Measurements from ENCODE around the gene GMCL1. TPM values are rescaled to one million over a fixed set of nuclear protein-coding genes. Genes with fewer than 3 reads are reported as not detected.
A peak's percentile ranks its signal among the peaks of the same experiment; 100 is the strongest.

GMCL1 gene
- total RNA-seq, 1 experiment from 2014 or later, result 20.8 TPM

DNA sequence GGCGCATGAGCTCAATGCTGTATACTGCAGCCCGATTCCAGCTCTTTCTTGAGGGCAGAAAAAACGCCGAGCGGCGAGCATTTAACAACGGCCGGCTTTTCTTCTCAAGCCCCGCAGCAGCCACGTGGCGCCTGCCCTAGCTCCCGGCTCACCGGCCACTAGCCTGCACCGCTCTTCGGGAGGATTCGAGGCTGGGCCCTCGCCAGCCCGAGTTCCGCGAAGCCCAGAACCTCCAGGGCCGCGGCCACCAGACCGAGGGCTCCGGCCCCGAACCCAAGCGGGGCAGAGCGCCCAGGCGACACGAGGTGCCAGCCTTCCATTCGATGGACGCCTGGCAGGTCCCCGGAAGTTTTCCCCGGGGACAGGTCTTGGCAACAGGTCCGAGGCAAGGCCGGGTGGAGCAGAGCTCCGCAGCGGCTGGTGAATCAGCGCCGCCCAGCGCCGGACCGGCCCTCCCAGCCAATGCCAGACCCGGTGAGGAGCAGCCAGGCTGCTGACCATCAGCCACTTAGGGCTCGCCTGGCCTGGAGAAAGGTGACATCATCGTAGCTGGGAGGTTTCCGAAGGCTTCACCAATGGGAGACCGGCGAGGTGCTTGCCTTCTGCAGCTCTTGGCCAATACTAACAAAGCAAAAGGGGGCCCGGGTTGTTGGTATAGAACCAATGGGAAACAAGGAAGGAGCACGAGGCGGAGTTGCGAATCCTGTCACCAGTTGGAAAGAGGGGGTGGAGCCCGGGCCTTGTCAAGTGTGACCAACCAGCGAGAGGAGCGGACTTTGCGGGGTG is 84.9 kb downstream of the GMCL1 start:
- H3K9me3 ChIP-seq (ENCODE audit: low read depth, low read length, poor library complexity, severe bottlenecking), result no peaks in the 10 kb centered on the region
- H3K4me1 ChIP-seq (ENCODE audit: insufficient read depth, low read length, poor library complexity, severe bottlenecking), result no peaks in the 10 kb centered on the region
- intact Hi-C loops (cut with micrococcal nuclease; ENCODE audit: unreplicated experiment), result loop anchor here (1.0 to 5.0 kb wide), 4 partner anchors 156 to 333 kb away; partner anchors contain the start of genes C2orf42 and TIA1
- H3K27ac ChIP-seq (ENCODE audit: low read depth, low read length, poor library complexity, severe bottlenecking), result peak overlapping the region; percentile 89
- BruUV-seq (replicated peaks), result TSS peak; percentile 81
- no peak for TF ChIP-seq EZH2 (IDR thresholded peaks at IDR 0.05; ENCODE audit: borderline replicate concordance, low read depth, low read length, poor library complexity, severe bottlenecking)
- TF ChIP-seq, protein P1, sequence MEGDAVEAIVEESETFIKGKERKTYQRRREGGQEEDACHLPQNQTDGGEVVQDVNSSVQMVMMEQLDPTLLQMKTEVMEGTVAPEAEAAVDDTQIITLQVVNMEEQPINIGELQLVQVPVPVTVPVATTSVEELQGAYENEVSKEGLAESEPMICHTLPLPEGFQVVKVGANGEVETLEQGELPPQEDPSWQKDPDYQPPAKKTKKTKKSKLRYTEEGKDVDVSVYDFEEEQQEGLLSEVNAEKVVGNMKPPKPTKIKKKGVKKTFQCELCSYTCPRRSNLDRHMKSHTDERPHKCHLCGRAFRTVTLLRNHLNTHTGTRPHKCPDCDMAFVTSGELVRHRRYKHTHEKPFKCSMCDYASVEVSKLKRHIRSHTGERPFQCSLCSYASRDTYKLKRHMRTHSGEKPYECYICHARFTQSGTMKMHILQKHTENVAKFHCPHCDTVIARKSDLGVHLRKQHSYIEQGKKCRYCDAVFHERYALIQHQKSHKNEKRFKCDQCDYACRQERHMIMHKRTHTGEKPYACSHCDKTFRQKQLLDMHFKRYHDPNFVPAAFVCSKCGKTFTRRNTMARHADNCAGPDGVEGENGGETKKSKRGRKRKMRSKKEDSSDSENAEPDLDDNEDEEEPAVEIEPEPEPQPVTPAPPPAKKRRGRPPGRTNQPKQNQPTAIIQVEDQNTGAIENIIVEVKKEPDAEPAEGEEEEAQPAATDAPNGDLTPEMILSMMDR (conservative IDR thresholded peaks at IDR 0.05; ENCODE audit: low read depth, low read length), result 0 out of 2 replicates have a peak, but pooled peaks have one; percentile 20
- H3K4me3 ChIP-seq (ENCODE audit: low read depth, low read length, poor library complexity, severe bottlenecking), result peak overlapping the region; percentile 73
- ChIA-PET CTCF (interaction anchor here (1.0 to 1.6 kb wide), 4 partner anchors 148 to 387 kb away, joined by 4 to 5 read pairs (median 5); partner anchors contain the start of gene FAM136A), POLR2A (ENCODE audit: low non-redundant PET) (interaction anchor here (0.6 to 1.5 kb wide), 5 partner anchors 19 to 379 kb away, joined by 3 to 8 read pairs (median 4); partner anchors contain the start of gene SNRPG)
- H3K36me3 ChIP-seq (ENCODE audit: insufficient read depth, low read length, poor library complexity, severe bottlenecking), result no peaks in the 10 kb centered on the region
- peak; percentile 100 for DNase-seq (ENCODE audit: low spot score)
- no peaks in the 10 kb centered on the region for H3K27me3 ChIP-seq (replicated peaks; ENCODE audit: insufficient read depth, low read depth, low read length, poor library complexity)

DNA sequence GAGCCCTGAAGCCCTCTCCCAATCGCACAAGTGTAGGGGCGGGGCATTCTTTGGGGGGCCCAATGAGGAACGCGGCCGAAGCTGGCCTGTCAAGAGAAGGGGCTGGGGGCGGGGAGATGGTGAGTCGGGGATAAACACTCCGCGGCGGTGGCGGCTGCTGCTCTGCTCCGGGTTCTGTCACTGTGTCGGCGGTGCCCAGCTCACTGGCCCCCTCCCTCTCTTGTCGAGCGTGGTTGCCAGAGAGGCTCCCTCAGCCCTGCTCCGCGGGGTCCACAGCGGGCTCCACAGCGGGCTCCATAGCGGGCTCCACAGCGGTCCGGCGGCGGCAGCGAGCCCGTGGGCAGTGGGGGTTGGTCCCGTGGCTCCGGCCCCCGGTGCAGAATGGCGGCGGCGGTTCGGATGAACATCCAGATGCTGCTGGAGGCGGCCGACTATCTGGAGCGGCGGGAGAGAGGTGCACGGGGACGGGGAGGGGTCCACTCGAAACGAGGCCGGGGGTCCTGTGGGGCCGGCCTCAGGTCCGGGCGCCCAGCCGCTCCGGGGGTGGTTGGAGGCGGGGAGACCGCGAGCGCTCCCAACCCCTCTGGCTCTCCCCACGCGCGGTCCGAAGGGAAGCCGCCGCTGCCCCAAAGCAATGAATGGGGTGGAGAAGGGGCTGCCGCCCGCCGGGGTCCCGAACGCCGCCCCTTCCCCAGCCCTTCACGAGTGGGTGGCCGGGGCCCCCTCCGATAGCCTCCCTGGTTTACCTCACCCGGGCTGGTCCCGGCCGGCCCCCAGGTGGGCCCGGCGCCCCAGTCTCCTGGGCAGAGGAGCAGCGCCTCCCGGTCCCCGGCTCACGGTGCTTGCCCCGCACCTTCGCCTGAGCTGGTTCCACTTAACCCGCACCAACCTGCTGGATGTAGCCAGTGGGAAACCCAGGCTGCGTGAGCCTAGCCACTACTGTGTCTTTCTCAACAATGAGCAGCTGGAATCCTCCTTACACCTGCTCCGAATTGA is 85.8 kb downstream of the GMCL1 start, which contains the start of gene MXD1:
Gene MXD1, plus strand, starts transcription at position 160 of the 996 bp plus-strand sequence. Its CDS starts 222 bp downstream, at position 382.
- H3K36me3 ChIP-seq (ENCODE audit: insufficient read depth, low read length, poor library complexity, severe bottlenecking), result no peaks in the 10 kb centered on the region
- BruUV-seq (replicated peaks), result no TSS peak
- ChIA-PET CTCF (interaction anchor here (0.5 to 1.6 kb wide), 4 partner anchors 156 to 386 kb away, joined by 4 to 6 read pairs (median 5); partner anchors contain the start of genes FAM136A and PCYOX1), POLR2A (ENCODE audit: low non-redundant PET) (interaction anchor here (0.6 to 1.5 kb wide), 3 partner anchors 18 to 379 kb away, joined by 4 to 8 read pairs (median 7); partner anchors contain the start of gene SNRPG)
- intact Hi-C loops (cut with micrococcal nuclease; ENCODE audit: unreplicated experiment), result loop anchor here (1.0 to 5.0 kb wide), 4 partner anchors 156 to 332 kb away; partner anchors contain the start of genes C2orf42 and TIA1
- H3K4me1 ChIP-seq (ENCODE audit: insufficient read depth, low read length, poor library complexity, severe bottlenecking), result no peaks in the 10 kb centered on the region
- no peak for DNase-seq (ENCODE audit: low spot score)
- H3K27me3 ChIP-seq (replicated peaks; ENCODE audit: insufficient read depth, low read depth, low read length, poor library complexity), result no peaks in the 10 kb centered on the region
- TF ChIP-seq, protein P1 (conservative IDR thresholded peaks at IDR 0.05; ENCODE audit: low read depth, low read length), result no peak
- TF ChIP-seq EZH2 (IDR thresholded peaks at IDR 0.05; ENCODE audit: borderline replicate concordance, low read depth, low read length, poor library complexity, severe bottlenecking), result no peak
- H3K9me3 ChIP-seq (ENCODE audit: low read depth, low read length, poor library complexity, severe bottlenecking), result no peaks in the 10 kb centered on the region
- H3K4me3 ChIP-seq (ENCODE audit: low read depth, low read length, poor library complexity, severe bottlenecking), result peak within 1 kb of the TSS; percentile 73
- H3K27ac ChIP-seq (ENCODE audit: low read depth, low read length, poor library complexity, severe bottlenecking), result peak within 1 kb of the TSS; percentile 89

DNA sequence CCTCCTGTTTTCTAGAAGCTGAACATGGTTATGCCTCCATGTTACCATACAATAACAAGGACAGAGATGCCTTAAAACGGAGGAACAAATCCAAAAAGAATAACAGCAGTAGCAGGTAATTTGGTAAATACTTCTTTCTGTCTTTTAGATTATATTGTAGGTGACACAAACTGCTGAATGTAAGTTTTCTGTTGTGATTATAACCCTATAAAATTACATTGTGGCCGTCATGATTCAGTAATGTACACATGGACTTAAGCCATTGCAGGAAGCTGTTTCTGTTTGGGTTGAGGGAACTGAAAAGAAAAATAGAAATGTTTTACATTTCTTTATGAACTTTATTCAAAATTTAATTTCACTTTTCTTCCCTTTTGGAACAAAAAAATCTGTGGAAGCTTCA is 86.6 kb downstream of the GMCL1 start:
- H3K9me3 ChIP-seq (ENCODE audit: low read depth, low read length, poor library complexity, severe bottlenecking), result no peaks in the 10 kb centered on the region
- ChIA-PET CTCF (no interaction called here), POLR2A (ENCODE audit: low non-redundant PET) (no interaction called here)
- no peaks in the 10 kb centered on the region for H3K27me3 ChIP-seq (replicated peaks; ENCODE audit: insufficient read depth, low read depth, low read length, poor library complexity)
- H3K27ac ChIP-seq (ENCODE audit: low read depth, low read length, poor library complexity, severe bottlenecking), result no peak overlapping the region
- DNase-seq (ENCODE audit: low spot score), result no peak
- TF ChIP-seq, protein P1 (conservative IDR thresholded peaks at IDR 0.05; ENCODE audit: low read depth, low read length), result no peak
- no peak for TF ChIP-seq EZH2 (IDR thresholded peaks at IDR 0.05; ENCODE audit: borderline replicate concordance, low read depth, low read length, poor library complexity, severe bottlenecking)
- intact Hi-C loops (cut with micrococcal nuclease; ENCODE audit: unreplicated experiment), result no loop called here
- H3K4me3 ChIP-seq (ENCODE audit: low read depth, low read length, poor library complexity, severe bottlenecking), result peak overlapping the region; percentile 73
- BruUV-seq (replicated peaks), result TSS peak; percentile 37
- no peaks in the 10 kb centered on the region for H3K36me3 ChIP-seq (ENCODE audit: insufficient read depth, low read length, poor library complexity, severe bottlenecking)
- no peaks in the 10 kb centered on the region for H3K4me1 ChIP-seq (ENCODE audit: insufficient read depth, low read length, poor library complexity, severe bottlenecking)
